Tibial nerve (tissue), 4 donors: ENCODE measurements around the gene DOC2A.

Source experiments
- EP300 ChIP-seq, 2 donors: sonication (generic); formaldehyde crosslinking; IDR thresholded peaks; one replicate each; pipeline ENCODE4 v1.6.1; 2017; ENCODE audit warnings: antibody characterized with exemption in 2 of 2, mild to moderate bottlenecking in 1 of 2
- POLR2A ChIP-seq, 2 donors: fragments of 450-650 bp; IDR thresholded peaks; one replicate each; pipeline ENCODE4 v1.6.1; 2017; ENCODE audit warnings: antibody characterized with exemption in 2 of 2, mild to moderate bottlenecking in 2 of 2, moderate library complexity in 2 of 2
- TF ChIP-seq, protein P1 (sequence below), 5 experiments: fragments of 200-600 bp in 3 of 5; fragments of 450-650 bp in 2 of 5; sonication (generic) in 3 of 5; IDR thresholded peaks; one replicate each; pipeline ENCODE4 v1.5.1; 2016 to 2019; ENCODE audit warnings: antibody characterized with exemption in 5 of 5, mild to moderate bottlenecking in 3 of 5, moderate library complexity in 2 of 5

GRCh38 chr16:30046178-30046577, 35.4 kb upstream of the DOC2A start:
- TF ChIP-seq, protein P1, sequence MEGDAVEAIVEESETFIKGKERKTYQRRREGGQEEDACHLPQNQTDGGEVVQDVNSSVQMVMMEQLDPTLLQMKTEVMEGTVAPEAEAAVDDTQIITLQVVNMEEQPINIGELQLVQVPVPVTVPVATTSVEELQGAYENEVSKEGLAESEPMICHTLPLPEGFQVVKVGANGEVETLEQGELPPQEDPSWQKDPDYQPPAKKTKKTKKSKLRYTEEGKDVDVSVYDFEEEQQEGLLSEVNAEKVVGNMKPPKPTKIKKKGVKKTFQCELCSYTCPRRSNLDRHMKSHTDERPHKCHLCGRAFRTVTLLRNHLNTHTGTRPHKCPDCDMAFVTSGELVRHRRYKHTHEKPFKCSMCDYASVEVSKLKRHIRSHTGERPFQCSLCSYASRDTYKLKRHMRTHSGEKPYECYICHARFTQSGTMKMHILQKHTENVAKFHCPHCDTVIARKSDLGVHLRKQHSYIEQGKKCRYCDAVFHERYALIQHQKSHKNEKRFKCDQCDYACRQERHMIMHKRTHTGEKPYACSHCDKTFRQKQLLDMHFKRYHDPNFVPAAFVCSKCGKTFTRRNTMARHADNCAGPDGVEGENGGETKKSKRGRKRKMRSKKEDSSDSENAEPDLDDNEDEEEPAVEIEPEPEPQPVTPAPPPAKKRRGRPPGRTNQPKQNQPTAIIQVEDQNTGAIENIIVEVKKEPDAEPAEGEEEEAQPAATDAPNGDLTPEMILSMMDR (IDR thresholded peaks at IDR 0.05): no peak
- TF ChIP-seq POLR2A (IDR thresholded peaks at IDR 0.05) (no peak), EP300 (IDR thresholded peaks at IDR 0.05) (no peak)
